ENCODE data around the gene OTUB2. TPM values are rescaled to one million over a fixed set of nuclear protein-coding genes. Genes with fewer than 3 reads are reported as not detected.
A peak's percentile ranks its signal among the peaks of the same experiment; 100 is the strongest.

OTUB2 gene
- total RNA-seq, 2 experiments from 2014 or later, result 0.25 to 0.29 TPM

- Mint-ChIP-seq H3K27me3 (peaks cover 2% of the 10 kb centered on the region), H3K36me3 (ENCODE audit: low read depth) (no peaks in the 10 kb centered on the region), H3K27ac (peak overlapping the region; percentile 9), H3K4me3 (no peak overlapping the region), H3K4me1 (ENCODE audit: low read depth) (peaks cover 12% of the 10 kb centered on the region), H3K9me3 (no peaks in the 10 kb centered on the region)
- POLR2A ChIA-PET, result interaction anchor here (1.0 to 3.3 kb wide), 3 partner anchors 8 to 30 kb away, joined by 3 to 13 read pairs (median 7); no protein-coding TSS in a partner anchor
- ATAC-seq, result no peak
- CTCF ChIA-PET, result interaction anchor here (1.1 to 17.5 kb wide), 3 partner anchors 11 to 50 kb away, joined by 3 to 437 read pairs (median 9); partner anchors contain the start of gene OTUB2
- intact Hi-C loops (cut with micrococcal nuclease), result no loop called here
- TF ChIP-seq CTCF (IDR thresholded peaks at IDR 0.05), result no peak
- DNase-seq, result no peak
These were observed 36.2 kb upstream of the OTUB2 start for GRCh38 chr14:93989939-93990338.

- CTCF ChIA-PET, result interaction anchor here (0.9 to 17.5 kb wide), 9 partner anchors 8 to 51 kb away, joined by 3 to 437 read pairs (median 4); no protein-coding TSS in a partner anchor
- peaks cover 2% of the 10 kb centered on the region for H3K27me3 Mint-ChIP-seq
- TF ChIP-seq CTCF (IDR thresholded peaks at IDR 0.05), result no peak
- DNase-seq (no peak), ATAC-seq (peak; percentile 37)
- H3K4me1 Mint-ChIP-seq (ENCODE audit: low read depth), result peaks cover 22% of the 10 kb centered on the region
- H3K27ac Mint-ChIP-seq, result peak overlapping the region; percentile 40
- intact Hi-C loops (cut with micrococcal nuclease), result no loop called here
- no peak overlapping the region for H3K4me3 Mint-ChIP-seq
- POLR2A ChIA-PET, result interaction anchor here (0.6 to 3.3 kb wide), 5 partner anchors 9 to 31 kb away, joined by 3 to 15 read pairs (median 7); no protein-coding TSS in a partner anchor
- H3K9me3 Mint-ChIP-seq, result no peaks in the 10 kb centered on the region
- H3K36me3 Mint-ChIP-seq (ENCODE audit: low read depth), result no peaks in the 10 kb centered on the region
These were observed 34.9 kb upstream of the OTUB2 start for GRCh38 chr14:93991212-93991611.

- no peak for ATAC-seq
- Mint-ChIP-seq H3K27me3 (peaks cover 2% of the 10 kb centered on the region), H3K27ac (no peak overlapping the region)
These were observed 34.5 kb upstream of the OTUB2 start for GRCh38 chr14:93991649-93992048.

GRCh38 chr14:93993382-93993781 is 32.8 kb upstream of the OTUB2 start:
- ChIA-PET POLR2A (interaction anchor here (1.3 to 3.3 kb wide), 5 partner anchors 10 to 33 kb away, joined by 4 to 15 read pairs (median 6); no protein-coding TSS in a partner anchor), CTCF (interaction anchor here (0.8 to 17.5 kb wide), 4 partner anchors 8 to 143 kb away, joined by 3 to 437 read pairs (median 9); no protein-coding TSS in a partner anchor)
- DNase-seq (no peak), ATAC-seq (no peak)
- intact Hi-C loops (cut with micrococcal nuclease), result no loop called here
- Mint-ChIP-seq H3K9me3 (no peaks in the 10 kb centered on the region), H3K27me3 (peaks cover 2% of the 10 kb centered on the region), H3K4me1 (ENCODE audit: low read depth) (peaks cover 34% of the 10 kb centered on the region), H3K4me3 (no peak overlapping the region), H3K27ac (no peak overlapping the region), H3K36me3 (ENCODE audit: low read depth) (no peaks in the 10 kb centered on the region)
- no peak for TF ChIP-seq CTCF (IDR thresholded peaks at IDR 0.05)

More at GRCh38 chr14:93991649-93992048, 34.5 kb upstream of the OTUB2 start:
- Mint-ChIP-seq H3K36me3 (ENCODE audit: low read depth) (no peaks in the 10 kb centered on the region), H3K4me3 (no peak overlapping the region), H3K4me1 (ENCODE audit: low read depth) (peaks cover 24% of the 10 kb centered on the region), H3K9me3 (no peaks in the 10 kb centered on the region)
- ChIA-PET CTCF (interaction anchor here (0.9 to 17.5 kb wide), 10 partner anchors 8 to 145 kb away, joined by 3 to 437 read pairs (median 5); no protein-coding TSS in a partner anchor), POLR2A (interaction anchor here (1.6 to 3.3 kb wide), 4 partner anchors 8 to 31 kb away, joined by 5 to 15 read pairs (median 10); no protein-coding TSS in a partner anchor)
- DNase-seq, result no peak
- intact Hi-C loops (cut with micrococcal nuclease), result no loop called here
- TF ChIP-seq CTCF (IDR thresholded peaks at IDR 0.05), result no peak
